Measurements from ENCODE around the gene PRSS53.

The PRSS53 gene

DNA sequence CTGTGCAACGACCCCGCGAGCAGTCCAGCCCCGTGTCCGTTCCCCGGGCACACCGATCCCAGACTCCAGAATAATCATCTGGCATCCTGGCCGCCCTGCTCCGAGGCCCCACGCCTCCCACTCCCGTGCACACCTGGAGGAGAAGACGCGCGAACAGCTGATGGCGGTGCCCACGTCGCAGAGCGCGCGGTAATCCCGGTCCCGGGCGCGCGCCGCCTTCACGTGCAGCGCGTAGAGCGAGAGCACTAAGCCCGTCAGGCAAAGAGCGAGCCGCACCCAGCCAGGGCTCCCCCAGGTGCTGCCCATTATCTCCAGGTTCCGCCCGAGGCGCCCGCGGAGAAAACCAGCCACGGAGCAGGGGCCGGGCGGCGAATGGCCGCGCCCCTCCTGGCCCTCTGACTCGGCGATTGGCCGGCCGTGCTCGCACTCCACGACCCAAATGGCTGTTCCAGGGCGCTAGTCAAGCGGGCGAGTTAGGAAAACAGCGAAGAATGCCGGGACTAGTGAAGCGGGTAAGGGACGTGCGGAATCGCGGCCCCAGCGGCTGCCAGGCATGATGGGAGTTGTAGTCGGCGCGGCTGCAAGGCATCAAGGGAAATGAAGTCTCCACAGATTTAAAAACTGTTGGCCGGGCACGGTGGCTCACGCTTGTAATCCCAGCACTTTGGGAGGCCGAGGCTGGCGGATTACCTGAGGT is 5.8 kb upstream of the PRSS53 start, which contains the start of gene VKORC1:
VKORC1 (minus strand) TSS at position 374 of the 697 bp plus-strand sequence; CDS start at position 306, 68 bp downstream.
- Histone ChIP-seq H3K9me3 (ENCODE audit: low read length) (no peaks in the 10 kb centered on the region), H3K4me3 (ENCODE audit: low read length) (peak within 1 kb of the TSS; percentile 90), H3K36me3 (ENCODE audit: insufficient read depth, low read length) (peaks cover 12% of the 10 kb centered on the region), H2AFZ (ENCODE audit: low read depth, low read length) (peak within 1 kb of the TSS; percentile 87), H3K4me1 (ENCODE audit: insufficient read depth, low read length) (peaks cover 6% of the 10 kb centered on the region), H3K27me3 (ENCODE audit: insufficient read depth, low read length) (no peaks in the 10 kb centered on the region)

DNA sequence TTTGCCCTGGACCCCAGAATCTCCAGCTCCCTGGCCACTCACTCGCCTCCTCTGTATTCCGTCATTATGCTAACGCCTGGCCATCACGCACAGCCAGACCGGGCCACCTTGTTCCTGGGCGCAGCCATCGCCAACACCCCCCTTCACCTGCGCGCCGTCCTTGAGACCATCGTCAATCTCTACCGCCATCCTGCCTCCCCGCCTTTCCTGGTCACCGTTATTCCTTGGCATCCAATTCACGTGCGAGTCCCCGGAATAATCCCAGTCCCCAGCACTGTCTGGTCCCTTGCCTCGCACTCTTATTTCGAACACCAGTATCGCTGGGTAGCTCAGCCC is 5.3 kb upstream of the PRSS53 start:
- H3K36me3 ChIP-seq (ENCODE audit: insufficient read depth, low read length), result peaks cover 12% of the 10 kb centered on the region
- H3K4me3 ChIP-seq (ENCODE audit: low read length), result peak overlapping the region; percentile 90
- H3K4me1 ChIP-seq (ENCODE audit: insufficient read depth, low read length), result peaks cover 6% of the 10 kb centered on the region
- H2AFZ ChIP-seq (ENCODE audit: low read depth, low read length), result peak overlapping the region; percentile 87
- H3K27me3 ChIP-seq (ENCODE audit: insufficient read depth, low read length), result no peaks in the 10 kb centered on the region
- no peaks in the 10 kb centered on the region for H3K9me3 ChIP-seq (ENCODE audit: low read length)

- Histone ChIP-seq H2AFZ (ENCODE audit: low read depth, low read length) (no peak overlapping the region), H3K36me3 (ENCODE audit: insufficient read depth, low read length) (peaks cover 12% of the 10 kb centered on the region), H3K27me3 (ENCODE audit: insufficient read depth, low read length) (no peaks in the 10 kb centered on the region), H3K9me3 (ENCODE audit: low read length) (no peaks in the 10 kb centered on the region), H3K4me1 (ENCODE audit: insufficient read depth, low read length) (peaks cover 6% of the 10 kb centered on the region), H3K4me3 (ENCODE audit: low read length) (peak overlapping the region; percentile 90)
Observed at GRCh38 chr16:31093132-31093703, 4.5 kb upstream of the PRSS53 start.

GRCh38 chr16:31092330-31092729 is 3.6 kb upstream of the PRSS53 start:
- Histone ChIP-seq H3K4me1 (ENCODE audit: insufficient read depth, low read length) (peaks cover 6% of the 10 kb centered on the region), H3K4me3 (ENCODE audit: low read length) (no peak overlapping the region), H3K36me3 (ENCODE audit: insufficient read depth, low read length) (peaks cover 14% of the 10 kb centered on the region), H2AFZ (ENCODE audit: low read depth, low read length) (no peak overlapping the region), H3K27me3 (ENCODE audit: insufficient read depth, low read length) (no peaks in the 10 kb centered on the region), H3K9me3 (ENCODE audit: low read length) (no peaks in the 10 kb centered on the region)

DNA sequence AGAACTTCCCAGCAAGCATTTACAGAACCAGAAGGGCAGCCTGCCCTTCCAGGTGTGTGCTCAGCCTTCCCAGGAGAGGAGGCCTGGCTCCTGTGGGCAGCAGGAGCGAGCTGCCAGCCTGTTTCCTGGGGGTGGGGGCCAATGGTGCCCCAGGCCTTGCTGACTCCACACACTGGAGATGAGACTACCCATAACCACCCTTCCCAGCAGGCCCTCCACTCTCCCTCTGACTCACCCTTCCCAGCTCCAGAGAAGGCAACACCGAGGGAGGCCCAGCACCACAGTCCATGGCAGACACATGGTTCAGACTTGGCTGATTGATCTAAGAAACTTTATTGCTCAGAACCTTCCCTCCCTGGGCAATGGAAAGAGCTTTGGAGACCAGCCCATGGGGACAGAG is 1.8 kb upstream of the PRSS53 start:
- peaks cover 14% of the 10 kb centered on the region for H3K36me3 ChIP-seq (ENCODE audit: insufficient read depth, low read length)
- H2AFZ ChIP-seq (ENCODE audit: low read depth, low read length), result no peak overlapping the region
- no peaks in the 10 kb centered on the region for H3K27me3 ChIP-seq (ENCODE audit: insufficient read depth, low read length)

DNA sequence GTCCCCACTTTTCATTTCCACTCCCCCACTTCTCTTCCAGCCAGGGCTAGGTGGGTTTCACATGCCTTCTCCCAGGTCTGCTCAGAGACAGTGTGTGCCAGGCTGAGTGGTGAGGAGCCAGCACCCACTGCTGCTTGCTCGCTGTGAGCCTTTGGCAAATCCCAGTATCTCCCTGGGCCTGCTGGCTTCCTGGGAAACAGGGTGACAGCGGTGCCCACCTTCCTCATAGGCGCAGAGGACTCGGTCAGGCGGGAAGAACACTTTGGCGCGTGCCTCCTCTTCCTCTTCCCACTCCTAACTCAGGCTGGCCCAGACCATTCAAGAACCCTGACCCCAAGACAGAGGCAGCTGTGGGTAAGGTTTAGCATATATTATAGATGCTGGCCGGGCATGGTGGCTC is 456 bp upstream of the PRSS53 start:
- H2AFZ ChIP-seq (ENCODE audit: low read depth, low read length), result no peak overlapping the region
- no peaks in the 10 kb centered on the region for H3K27me3 ChIP-seq (ENCODE audit: insufficient read depth, low read length)
- peaks cover 6% of the 10 kb centered on the region for H3K4me1 ChIP-seq (ENCODE audit: insufficient read depth, low read length)
- no peak overlapping the region for H3K4me3 ChIP-seq (ENCODE audit: low read length)
- H3K36me3 ChIP-seq (ENCODE audit: insufficient read depth, low read length), result peaks cover 14% of the 10 kb centered on the region
- no peaks in the 10 kb centered on the region for H3K9me3 ChIP-seq (ENCODE audit: low read length)

More for the DNA sequence above, 1.8 kb upstream of the PRSS53 start:
- Histone ChIP-seq H3K4me3 (ENCODE audit: low read length) (no peak overlapping the region), H3K4me1 (ENCODE audit: insufficient read depth, low read length) (peaks cover 6% of the 10 kb centered on the region), H3K9me3 (ENCODE audit: low read length) (no peaks in the 10 kb centered on the region)

- H3K4me3 ChIP-seq (ENCODE audit: low read length), result no peak overlapping the region
- no peaks in the 10 kb centered on the region for H3K9me3 ChIP-seq (ENCODE audit: low read length)
- H3K4me1 ChIP-seq (ENCODE audit: insufficient read depth, low read length), result peaks cover 2% of the 10 kb centered on the region
- H3K27me3 ChIP-seq (ENCODE audit: insufficient read depth, low read length), result no peaks in the 10 kb centered on the region
- peaks cover 20% of the 10 kb centered on the region for H3K36me3 ChIP-seq (ENCODE audit: insufficient read depth, low read length)
- no peak overlapping the region for H2AFZ ChIP-seq (ENCODE audit: low read depth, low read length)
Observed at GRCh38 chr16:31087971-31088370, 772 bp downstream of the PRSS53 start.

- Histone ChIP-seq H3K4me1 (ENCODE audit: insufficient read depth, low read length) (no peaks in the 10 kb centered on the region), H3K4me3 (ENCODE audit: low read length) (no peak overlapping the region), H3K27me3 (ENCODE audit: insufficient read depth, low read length) (no peaks in the 10 kb centered on the region), H3K36me3 (ENCODE audit: insufficient read depth, low read length) (peaks cover 25% of the 10 kb centered on the region), H2AFZ (ENCODE audit: low read depth, low read length) (no peak overlapping the region), H3K9me3 (ENCODE audit: low read length) (no peaks in the 10 kb centered on the region)
Observed at GRCh38 chr16:31087481-31087880, 1.3 kb downstream of the PRSS53 start.

DNA sequence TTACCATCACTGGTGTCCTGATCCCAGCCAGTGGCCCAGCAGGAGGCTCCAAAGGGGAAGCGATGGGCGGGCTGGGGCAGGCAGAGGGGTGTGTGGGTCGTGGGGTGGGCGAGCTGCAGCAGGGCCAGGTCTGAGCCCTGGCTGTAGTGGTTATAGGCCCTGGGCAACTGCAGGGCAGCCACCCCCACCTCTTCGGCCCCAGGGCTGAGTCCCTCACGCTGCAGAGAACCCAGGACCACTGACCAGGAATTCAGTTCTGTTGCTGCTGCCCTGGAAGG is 2.2 kb downstream of the PRSS53 start:
- H3K36me3 ChIP-seq (ENCODE audit: insufficient read depth, low read length), result peaks cover 34% of the 10 kb centered on the region
- no peaks in the 10 kb centered on the region for H3K4me1 ChIP-seq (ENCODE audit: insufficient read depth, low read length)
- no peak overlapping the region for H3K4me3 ChIP-seq (ENCODE audit: low read length)
- H3K27me3 ChIP-seq (ENCODE audit: insufficient read depth, low read length), result no peaks in the 10 kb centered on the region
- H2AFZ ChIP-seq (ENCODE audit: low read depth, low read length), result no peak overlapping the region
- H3K9me3 ChIP-seq (ENCODE audit: low read length), result no peaks in the 10 kb centered on the region

GRCh38 chr16:31085873-31086628 is 2.7 kb downstream of the PRSS53 start:
- H3K27me3 ChIP-seq (ENCODE audit: insufficient read depth, low read length), result no peaks in the 10 kb centered on the region
- H3K4me1 ChIP-seq (ENCODE audit: insufficient read depth, low read length), result no peaks in the 10 kb centered on the region
- H2AFZ ChIP-seq (ENCODE audit: low read depth, low read length), result no peak overlapping the region
- no peak overlapping the region for H3K4me3 ChIP-seq (ENCODE audit: low read length)
- H3K36me3 ChIP-seq (ENCODE audit: insufficient read depth, low read length), result peaks cover 35% of the 10 kb centered on the region
- no peaks in the 10 kb centered on the region for H3K9me3 ChIP-seq (ENCODE audit: low read length)

DNA sequence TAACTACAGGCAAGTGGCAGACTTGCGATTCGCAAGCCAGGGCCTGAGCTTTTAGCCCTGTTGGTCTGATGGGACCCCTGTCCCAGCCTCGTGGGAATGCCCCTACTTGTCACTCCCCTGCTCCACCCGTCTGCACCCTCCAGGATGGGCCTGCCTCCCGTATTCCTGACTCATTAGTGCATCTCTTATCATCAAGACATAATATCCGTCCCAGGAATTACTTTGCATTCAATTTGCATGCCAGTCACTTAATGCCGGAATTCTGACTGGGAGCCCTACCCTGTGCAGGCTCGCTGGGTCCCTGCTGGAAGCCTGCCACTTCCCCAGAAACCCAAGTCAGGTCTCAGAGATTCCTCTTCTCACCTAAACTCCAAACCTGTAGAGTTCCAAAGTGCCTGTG is 3.3 kb downstream of the PRSS53 start:
- Histone ChIP-seq H2AFZ (ENCODE audit: low read depth, low read length) (no peak overlapping the region), H3K36me3 (ENCODE audit: insufficient read depth, low read length) (peaks cover 36% of the 10 kb centered on the region), H3K27me3 (ENCODE audit: insufficient read depth, low read length) (no peaks in the 10 kb centered on the region), H3K9me3 (ENCODE audit: low read length) (no peaks in the 10 kb centered on the region), H3K4me3 (ENCODE audit: low read length) (no peak overlapping the region), H3K4me1 (ENCODE audit: insufficient read depth, low read length) (no peaks in the 10 kb centered on the region)

DNA sequence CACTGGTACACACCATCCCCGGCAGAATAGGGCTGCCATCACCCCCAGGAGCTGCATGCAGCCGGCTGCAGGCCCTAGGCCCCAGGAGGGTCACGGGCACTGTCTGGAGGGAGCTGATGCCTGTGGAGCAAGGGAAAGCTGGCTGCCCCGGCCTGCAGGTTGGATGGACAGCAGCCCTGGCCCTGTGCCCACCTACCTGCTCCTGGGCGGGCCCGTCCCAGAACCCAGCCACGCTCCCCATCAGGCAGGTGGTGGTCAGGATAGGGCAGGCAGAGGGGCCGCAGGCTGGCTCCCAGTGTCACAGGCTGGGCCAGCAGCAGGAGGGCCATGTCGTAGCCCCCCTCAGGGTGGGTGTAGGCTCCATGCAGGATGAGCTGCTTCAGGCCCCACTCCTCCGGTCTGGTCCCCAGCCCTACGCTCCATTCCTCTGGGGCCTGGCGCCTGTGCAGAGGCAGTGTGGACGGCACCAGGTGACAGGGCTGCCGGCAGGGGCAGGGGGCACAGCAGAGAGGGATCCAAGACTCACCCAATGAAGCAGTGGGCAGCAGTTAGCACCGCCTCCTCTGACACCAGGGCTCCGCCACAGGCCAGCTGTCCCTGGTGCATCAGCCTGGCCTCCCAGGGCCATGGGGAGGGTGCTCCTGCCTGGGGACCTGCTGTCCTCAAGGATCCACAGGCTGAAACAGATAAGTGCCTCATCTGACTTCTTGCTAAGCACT is 4.0 kb downstream of the PRSS53 start:
- Histone ChIP-seq H3K9me3 (ENCODE audit: low read length) (no peaks in the 10 kb centered on the region), H2AFZ (ENCODE audit: low read depth, low read length) (no peak overlapping the region), H3K4me3 (ENCODE audit: low read length) (no peak overlapping the region), H3K27me3 (ENCODE audit: insufficient read depth, low read length) (no peaks in the 10 kb centered on the region), H3K36me3 (ENCODE audit: insufficient read depth, low read length) (peaks cover 40% of the 10 kb centered on the region), H3K4me1 (ENCODE audit: insufficient read depth, low read length) (no peaks in the 10 kb centered on the region)

GRCh38 chr16:31083981-31084380 is 4.8 kb downstream of the PRSS53 start:
- Histone ChIP-seq H3K9me3 (ENCODE audit: low read length) (no peaks in the 10 kb centered on the region), H2AFZ (ENCODE audit: low read depth, low read length) (no peak overlapping the region), H3K4me1 (ENCODE audit: insufficient read depth, low read length) (no peaks in the 10 kb centered on the region), H3K36me3 (ENCODE audit: insufficient read depth, low read length) (peaks cover 48% of the 10 kb centered on the region), H3K27me3 (ENCODE audit: insufficient read depth, low read length) (no peaks in the 10 kb centered on the region), H3K4me3 (ENCODE audit: low read length) (no peak overlapping the region)

All from neuron (in vitro differentiated cells).